CD14-positive monocyte (primary cell): ENCODE data around the gene IKBKE. TPM values are rescaled to one million over a fixed set of nuclear protein-coding genes. Genes with fewer than 3 reads are reported as not detected.

Experiments used
- DNase-seq, 3 donors: peaks; one replicate each; pipeline ENCODE4 v3.0.0-alpha.2; 2011 to 2022
- H2AFZ ChIP-seq: 2 replicates; pipeline ENCODE4 v1.6.0; 2012; ENCODE audit warnings: mild to moderate bottlenecking, low read depth, low read length, inconsistent platforms; ENCODE audit not compliant: insufficient read depth, poor library complexity, severe bottlenecking
- H3K27ac ChIP-seq, 2 donors: 1 replicate in 1 of 2; 2 replicates in 1 of 2; pipeline ENCODE4 v1.5.1; 2012 to 2013; ENCODE audit warnings: low read length in 2 of 2, control low read depth in 1 of 2, inconsistent platforms in 1 of 2, low read depth in 1 of 2, mild to moderate bottlenecking in 1 of 2
- H3K27me3 ChIP-seq, 2 donors: one replicate each; pipeline versions ENCODE4 v1.6.0 to v1.6.1; 2011 to 2013; ENCODE audit warnings: low read length in 2 of 2; ENCODE audit not compliant: control insufficient read depth in 2 of 2, insufficient read depth in 2 of 2
- H3K36me3 ChIP-seq, 2 donors: replicated peaks in 1 of 2; 1 replicate in 1 of 2; 2 replicates in 1 of 2; pipeline versions ENCODE4 v1.5.1 to v1.6.1; 2012 to 2013; ENCODE audit warnings: low read length in 2 of 2, control low read depth in 1 of 2, inconsistent platforms in 1 of 2, mild to moderate bottlenecking in 1 of 2; ENCODE audit not compliant: insufficient read depth in 2 of 2, control insufficient read depth in 1 of 2
- H3K4me1 ChIP-seq, 2 donors: 1 replicate in 1 of 2; 2 replicates in 1 of 2; pipeline versions ENCODE4 v1.5.1 to v1.6.1; 2012 to 2013; ENCODE audit warnings: low read length in 2 of 2, control low read depth in 1 of 2, inconsistent platforms in 1 of 2, mild to moderate bottlenecking in 1 of 2, moderate library complexity in 1 of 2; ENCODE audit not compliant: insufficient read depth in 2 of 2, control insufficient read depth in 1 of 2
- H3K4me2 ChIP-seq: replicated peaks from 2 replicates; pipeline ENCODE3; 2012; ENCODE audit warnings: low read length, moderate library complexity, mild to moderate bottlenecking; ENCODE audit not compliant: poor library complexity, severe bottlenecking; ENCODE audit errors: extremely low read depth
- H3K4me3 ChIP-seq, 3 experiments: fragments of 200-600 bp in 1 of 3; sonication (generic) in 1 of 3; replicated peaks in 1 of 3; 1 replicate in 2 of 3; 2 replicates in 1 of 3; pipeline ENCODE4 v1.5.1; 2011 to 2013; ENCODE audit warnings: low read length in 3 of 3, mild to moderate bottlenecking in 3 of 3, control low read depth in 2 of 3, low read depth in 2 of 3, inconsistent platforms in 1 of 3, moderate library complexity in 1 of 3
- H3K79me2 ChIP-seq: 2 replicates; pipeline ENCODE4 v1.6.0; 2012; ENCODE audit warnings: mild to moderate bottlenecking, control low read depth, inconsistent platforms, low read length, moderate library complexity; ENCODE audit not compliant: insufficient read depth
- H3K9ac ChIP-seq: 2 replicates; pipeline ENCODE4 v1.6.0; 2017; ENCODE audit warnings: low read length, mild to moderate bottlenecking; ENCODE audit not compliant: insufficient read depth, poor library complexity, severe bottlenecking
- H3K9me3 ChIP-seq, 2 donors: replicated peaks in 1 of 2; 1 replicate in 1 of 2; 2 replicates in 1 of 2; pipeline versions ENCODE4 v1.5.1 to v1.6.1; 2012 to 2013; ENCODE audit warnings: low read length in 2 of 2, control low read depth in 1 of 2; ENCODE audit not compliant: control insufficient read depth in 1 of 2, insufficient read depth in 1 of 2
- H4K20me1 ChIP-seq: 2 replicates; pipeline ENCODE4 v1.6.0; 2012; ENCODE audit warnings: mild to moderate bottlenecking, low read length, control low read depth, moderate library complexity; ENCODE audit not compliant: insufficient read depth
- H3K27ac Mint-ChIP-seq, 7 donors: one replicate each; pipeline ENCODE4 v1.8.0; 2020; ENCODE audit warnings: mild to moderate bottlenecking in 7 of 7, mixed read lengths in 7 of 7, moderate library complexity in 6 of 7, inconsistent platforms in 2 of 7
- H3K27me3 Mint-ChIP-seq, 3 donors: one replicate each; pipeline ENCODE4 v1.8.0; 2021 to 2022; ENCODE audit warnings: low read depth in 3 of 3, mild to moderate bottlenecking in 3 of 3, mixed read lengths in 3 of 3, moderate library complexity in 3 of 3, inconsistent platforms in 1 of 3
- H3K36me3 Mint-ChIP-seq, 2 donors: one replicate each; pipeline ENCODE4 v1.8.0; 2020; ENCODE audit warnings: mixed read lengths in 2 of 2, inconsistent platforms in 1 of 2, mild to moderate bottlenecking in 1 of 2
- H3K4me1 Mint-ChIP-seq: one replicate; pipeline ENCODE4 v1.8.0; 2020; ENCODE audit warnings: mild to moderate bottlenecking, mixed read lengths
- H3K4me3 Mint-ChIP-seq, 2 donors: one replicate each; pipeline ENCODE4 v1.8.0; 2020; ENCODE audit warnings: mild to moderate bottlenecking in 2 of 2, mixed read lengths in 2 of 2, moderate library complexity in 1 of 2
- H3K9me3 Mint-ChIP-seq, 7 donors: one replicate each; pipeline ENCODE4 v1.8.0; 2020 to 2022; ENCODE audit warnings: mixed read lengths in 7 of 7, mild to moderate bottlenecking in 6 of 7, moderate library complexity in 6 of 7, inconsistent platforms in 2 of 7
- WGBS: methylation state at CpG from one replicate; pipeline ENCODE4 v1.1.5; 2013; ENCODE audit warnings: missing lambda C conversion rate; ENCODE audit not compliant: insufficient coverage; 5-methylcytosine and 5-hydroxymethylcytosine counted together
- intact Hi-C, 2 donors: fragments of 100-400 bp; cut with micrococcal nuclease; formaldehyde crosslinking; loops; one replicate each; pipeline versions ENCODE4 v1.15.0 to v1.15.1; 2023
- polyA plus RNA-seq, 3 donors: library from polyadenylated mRNA; depleted of rRNA in 1 of 3; unstranded in 2 of 3; stranded (reverse) in 1 of 3; fragments of 300-500 nt in 2 of 3; fragments of >200 nt in 1 of 3; fragmentation: Illumina TruSeq in 2 of 3; gene quantifications; 1 replicate in 2 of 3; 2 replicates in 1 of 3; pipeline ENCODE4 v1.2.3, GENCODE V29; 2012 to 2021
- TF ChIP-seq, protein P1 (sequence below): fragments of 200-600 bp; IDR thresholded peaks from one replicate; pipeline ENCODE4 v1.8.0; 2022; ENCODE audit warnings: antibody characterized with exemption, mild to moderate bottlenecking

IKBKE gene
- polyA plus RNA-seq, 3 donors: 35.6 to 40.7 (median 37.6) TPM

DNA sequence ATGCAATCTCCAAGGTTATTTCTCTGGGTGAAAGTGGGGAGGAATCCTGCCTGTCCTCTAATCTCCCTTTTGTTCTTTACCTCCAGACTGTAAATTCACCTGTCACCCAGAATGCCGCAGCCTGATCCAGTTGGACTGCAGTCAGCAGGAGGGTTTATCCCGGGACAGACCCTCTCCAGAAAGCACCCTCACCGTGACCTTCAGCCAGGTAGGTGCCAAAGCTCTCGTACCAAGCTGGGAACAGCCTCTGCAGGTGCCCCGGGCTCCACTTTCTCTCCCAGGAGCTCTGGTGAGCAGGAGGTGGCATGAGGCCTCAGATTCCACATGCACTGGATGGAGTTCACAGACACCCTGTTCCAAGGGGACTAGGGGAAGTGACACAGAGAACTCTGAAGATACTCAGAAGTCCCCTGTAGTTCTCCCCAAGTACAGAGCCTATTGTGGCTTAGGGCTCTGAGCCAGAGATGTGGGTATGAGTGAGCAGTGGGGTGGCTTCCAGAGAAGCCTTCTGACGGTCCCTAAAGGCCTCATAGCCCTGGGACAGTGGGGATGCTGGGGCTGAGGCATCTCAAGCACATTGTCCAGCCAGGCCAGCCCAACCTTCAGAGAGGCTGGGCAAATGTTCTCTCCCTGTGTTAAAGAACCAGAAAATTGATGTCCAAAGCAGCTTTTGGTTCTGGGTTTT lies 68.0 kb downstream of the IKBKE start:
- Mint-ChIP-seq H3K36me3 (peaks cover 0 to 2% of the 10 kb centered on the region in 2 donors), H3K9me3 (peaks cover 0 to 2% (median 0%) of the 10 kb centered on the region in 7 donors), H3K4me1 (no peaks in the 10 kb centered on the region), H3K27me3 (peaks cover 0 to 8% (median 5%) of the 10 kb centered on the region in 3 donors), H3K27ac (peak overlapping the region in 1 of 7 donors; percentile 5), H3K4me3 (no peak overlapping the region)
- Histone ChIP-seq H4K20me1 (no peaks in the 10 kb centered on the region), H3K9ac (no peak overlapping the region), H2AFZ (no peak overlapping the region), H3K9me3 (no peaks in the 10 kb centered on the region), H3K27ac (no peak overlapping the region), H3K27me3 (no peaks in the 10 kb centered on the region), H3K4me2 (no peak overlapping the region), H3K36me3 (no peaks in the 10 kb centered on the region), H3K4me3 (no peak overlapping the region), H3K79me2 (no peaks in the 10 kb centered on the region), H3K4me1 (no peaks in the 10 kb centered on the region)
- TF ChIP-seq, protein P1, sequence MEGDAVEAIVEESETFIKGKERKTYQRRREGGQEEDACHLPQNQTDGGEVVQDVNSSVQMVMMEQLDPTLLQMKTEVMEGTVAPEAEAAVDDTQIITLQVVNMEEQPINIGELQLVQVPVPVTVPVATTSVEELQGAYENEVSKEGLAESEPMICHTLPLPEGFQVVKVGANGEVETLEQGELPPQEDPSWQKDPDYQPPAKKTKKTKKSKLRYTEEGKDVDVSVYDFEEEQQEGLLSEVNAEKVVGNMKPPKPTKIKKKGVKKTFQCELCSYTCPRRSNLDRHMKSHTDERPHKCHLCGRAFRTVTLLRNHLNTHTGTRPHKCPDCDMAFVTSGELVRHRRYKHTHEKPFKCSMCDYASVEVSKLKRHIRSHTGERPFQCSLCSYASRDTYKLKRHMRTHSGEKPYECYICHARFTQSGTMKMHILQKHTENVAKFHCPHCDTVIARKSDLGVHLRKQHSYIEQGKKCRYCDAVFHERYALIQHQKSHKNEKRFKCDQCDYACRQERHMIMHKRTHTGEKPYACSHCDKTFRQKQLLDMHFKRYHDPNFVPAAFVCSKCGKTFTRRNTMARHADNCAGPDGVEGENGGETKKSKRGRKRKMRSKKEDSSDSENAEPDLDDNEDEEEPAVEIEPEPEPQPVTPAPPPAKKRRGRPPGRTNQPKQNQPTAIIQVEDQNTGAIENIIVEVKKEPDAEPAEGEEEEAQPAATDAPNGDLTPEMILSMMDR: no peak
- 75% methylated on average over 5 of the region's 6 CpGs for WGBS
- no peak for DNase-seq
- intact Hi-C loops: loop anchor here in 1 of 2 donors (5.0 kb wide), 1 partner anchor 41 kb away; no protein-coding TSS in a partner anchor

DNA sequence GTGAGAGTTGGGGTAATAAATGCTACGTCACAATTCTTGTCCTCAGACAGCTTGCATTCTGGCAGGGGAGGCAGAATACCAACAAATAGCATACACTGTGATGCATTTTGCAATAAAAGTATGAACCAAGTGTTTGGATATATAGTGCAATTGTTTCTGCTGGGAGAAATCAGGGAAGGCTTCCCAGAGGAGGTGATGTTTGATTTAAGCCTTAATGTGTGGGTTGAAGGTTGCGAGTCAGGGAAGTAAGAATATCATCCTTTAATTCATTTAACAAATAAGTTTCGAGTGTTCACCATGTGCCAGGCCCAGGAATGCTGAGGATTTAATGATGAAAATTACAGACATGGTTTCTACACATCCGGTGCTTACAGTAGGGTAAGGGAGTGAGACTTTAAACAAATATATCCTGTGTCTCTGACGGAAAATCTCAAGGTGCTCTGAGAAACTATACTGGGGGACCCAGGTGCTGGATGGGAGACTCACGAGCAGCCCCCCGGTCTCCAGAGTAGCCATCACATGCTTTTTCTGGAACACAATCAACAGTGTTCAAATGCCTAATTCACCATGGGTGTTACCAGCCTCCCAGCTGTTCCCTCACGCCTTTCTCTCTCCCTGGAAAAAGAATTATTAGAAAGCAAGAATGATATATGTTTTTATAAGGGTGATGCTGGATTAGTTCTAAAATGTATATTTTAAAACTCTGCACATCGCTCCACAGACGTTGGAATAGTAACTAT lies 68.8 kb downstream of the IKBKE start:
- Histone ChIP-seq H3K9me3 (no peaks in the 10 kb centered on the region), H4K20me1 (no peaks in the 10 kb centered on the region), H3K4me1 (no peaks in the 10 kb centered on the region), H3K4me3 (no peak overlapping the region), H3K27me3 (no peaks in the 10 kb centered on the region), H3K9ac (no peak overlapping the region), H2AFZ (no peak overlapping the region), H3K4me2 (no peak overlapping the region), H3K27ac (no peak overlapping the region), H3K79me2 (no peaks in the 10 kb centered on the region), H3K36me3 (no peaks in the 10 kb centered on the region)
- TF ChIP-seq, protein P1: no peak
- peaks cover 0 to 8% (median 6%) of the 10 kb centered on the region in 3 donors for H3K27me3 Mint-ChIP-seq
- 100% methylated on average over 4 of the region's 10 CpGs for WGBS
- intact Hi-C loops: loop anchor here in 1 of 2 donors (5.0 kb wide), 1 partner anchor 42 kb away; no protein-coding TSS in a partner anchor
- H3K27ac Mint-ChIP-seq: no peak overlapping the region
- H3K9me3 Mint-ChIP-seq: peaks cover 0 to 2% (median 0%) of the 10 kb centered on the region in 7 donors
- peaks cover 0 to 2% of the 10 kb centered on the region in 2 donors for H3K36me3 Mint-ChIP-seq
- DNase-seq: no peak
- no peaks in the 10 kb centered on the region for H3K4me1 Mint-ChIP-seq
- no peak overlapping the region for H3K4me3 Mint-ChIP-seq
